ENCODE results near the gene OBSCN. TPM values are rescaled to one million over a fixed set of nuclear protein-coding genes. Genes with fewer than 3 reads are reported as not detected.

OBSCN gene
- total and polyA plus RNA-seq, 12 donors = 176 to 639 (median 407) TPM

GRCh38 chr1:228228601-228229074 is 20.8 kb downstream of the OBSCN start:
- Histone ChIP-seq H3K4me1 (peaks cover 0 to 48% (median 3%) of the 10 kb centered on the region in 9 donors), H3K9me3 (peaks cover 0 to 17% (median 8%) of the 10 kb centered on the region in 11 donors), H3K36me3 (peaks cover 0 to 99% (median 30%) of the 10 kb centered on the region in 9 donors), H3K4me3 (no peak overlapping the region), H3K27ac (peak overlapping the region in 1 of 10 donors; percentile 44), H3K27me3 (no peaks in the 10 kb centered on the region)
- no peak for TF ChIP-seq CTCF (IDR thresholded peaks at IDR 0.05)
- DNase-seq (no peak), ATAC-seq (peak in 1 of 8 donors; percentile 6)
- 67 to 75% methylated on average over 5 of the region's 5 CpGs for WGBS, 2 donors
- intact Hi-C loops (cut with DNase I) = no loop called here

GRCh38 chr1:228231189-228231588 is 23.3 kb downstream of the OBSCN start:
- ATAC-seq = no peak
- WGBS, 2 donors = 61 to 75% methylated on average over 2 of the region's 2 CpGs
- intact Hi-C loops (cut with DNase I) = no loop called here
- Histone ChIP-seq H3K27ac (no peak overlapping the region), H3K27me3 (no peaks in the 10 kb centered on the region), H3K4me1 (peaks cover 0 to 30% (median 0%) of the 10 kb centered on the region in 9 donors), H3K4me3 (no peak overlapping the region), H3K36me3 (peaks cover 0 to 89% (median 6%) of the 10 kb centered on the region in 9 donors), H3K9me3 (no peaks in the 10 kb centered on the region)
- no peak for TF ChIP-seq CTCF (IDR thresholded peaks at IDR 0.05)
- no peak for DNase-seq

GRCh38 chr1:228233136-228233535 is 25.3 kb downstream of the OBSCN start:
- no peaks in the 10 kb centered on the region for H3K27me3 ChIP-seq
- intact Hi-C loops (cut with DNase I) = no loop called here
- H3K36me3 ChIP-seq = peaks cover 0 to 82% (median 4%) of the 10 kb centered on the region in 9 donors
- H3K4me1 ChIP-seq = peaks cover 0 to 21% (median 5%) of the 10 kb centered on the region in 9 donors
- 82 to 96% methylated on average over 1 of the region's 1 CpG for WGBS, 2 donors
- no peak for TF ChIP-seq CTCF (IDR thresholded peaks at IDR 0.05)
- no peak overlapping the region for H3K4me3 ChIP-seq
- no peak for ATAC-seq
- no peak for DNase-seq
- no peak overlapping the region for H3K27ac ChIP-seq
- H3K9me3 ChIP-seq = no peaks in the 10 kb centered on the region

GRCh38 chr1:228234921-228235320 is 27.1 kb downstream of the OBSCN start:
- Histone ChIP-seq H3K36me3 (peaks cover 0 to 83% (median 11%) of the 10 kb centered on the region in 9 donors), H3K27me3 (no peaks in the 10 kb centered on the region), H3K27ac (no peak overlapping the region), H3K9me3 (no peaks in the 10 kb centered on the region), H3K4me3 (no peak overlapping the region), H3K4me1 (peaks cover 0 to 37% (median 5%) of the 10 kb centered on the region in 9 donors)
- WGBS, 2 donors = 83 to 86% methylated on average over 2 of the region's 2 CpGs
- intact Hi-C loops (cut with DNase I) = no loop called here
- TF ChIP-seq CTCF (IDR thresholded peaks at IDR 0.05) = no peak
- no peak for ATAC-seq
- no peak for DNase-seq
